HG02870 (cell line): ENCODE results near the gene PIPOX.

ENCODE experiments used
- ATAC-seq: cut with Tn5 transposase; IDR thresholded peaks from one replicate; pipeline ENCODE4 v1.9.1; 2021; ENCODE audit warnings: mild to moderate bottlenecking, moderate library complexity; ENCODE audit not compliant: unreplicated experiment

Gene PIPOX

GRCh38 chr17:29045734-29046472, 3.0 kb downstream of the PIPOX start:
- no peak for ATAC-seq

- ATAC-seq: no peak
Measured at GRCh38 chr17:29046473-29046839, 3.5 kb downstream of the PIPOX start.

- no peak for ATAC-seq
Measured at GRCh38 chr17:29048440-29049368, 5.8 kb downstream of the PIPOX start.

GRCh38 chr17:29049541-29050145, 6.7 kb downstream of the PIPOX start:
- ATAC-seq: no peak

- ATAC-seq: no peak
Measured at GRCh38 chr17:29050176-29050575, 7.2 kb downstream of the PIPOX start.

- no peak for ATAC-seq
Measured at GRCh38 chr17:29051194-29051593, 8.3 kb downstream of the PIPOX start.

- ATAC-seq: no peak
Measured at GRCh38 chr17:29051731-29052130, 8.8 kb downstream of the PIPOX start.

GRCh38 chr17:29054835-29055234, 11.9 kb downstream of the PIPOX start:
- no peak for ATAC-seq

- ATAC-seq: no peak
Measured at GRCh38 chr17:29057361-29057760, 14.4 kb downstream of the PIPOX start.

- ATAC-seq: no peak
Measured at GRCh38 chr17:29058391-29058790, 15.4 kb downstream of the PIPOX start.

- ATAC-seq: no peak
Measured at GRCh38 chr17:29059281-29059680, 16.3 kb downstream of the PIPOX start.

GRCh38 chr17:29060475-29060874, 17.5 kb downstream of the PIPOX start:
- ATAC-seq: no peak

- ATAC-seq: no peak
Measured at GRCh38 chr17:29061036-29061435, 18.1 kb downstream of the PIPOX start.

GRCh38 chr17:29062215-29062614, 19.3 kb downstream of the PIPOX start:
- ATAC-seq: no peak

- no peak for ATAC-seq
Measured at GRCh38 chr17:29063992-29064391, 21.1 kb downstream of the PIPOX start.

- ATAC-seq: no peak
Measured at GRCh38 chr17:29066047-29066446, 23.1 kb downstream of the PIPOX start.

GRCh38 chr17:29066606-29067005, 23.7 kb downstream of the PIPOX start:
- no peak for ATAC-seq

- ATAC-seq: no peak
Measured at GRCh38 chr17:29068818-29069217, 25.9 kb downstream of the PIPOX start.

- no peak for ATAC-seq
Measured at GRCh38 chr17:29069526-29070041, 26.6 kb downstream of the PIPOX start.

GRCh38 chr17:29070308-29070707, 27.4 kb downstream of the PIPOX start:
- ATAC-seq: no peak

GRCh38 chr17:29070781-29071180, 27.8 kb downstream of the PIPOX start:
- no peak for ATAC-seq
